ENCODE measurements around the gene SERP2.

- TF ChIP-seq BHLHE40 (IDR thresholded peaks at IDR 0.05; ENCODE audit: low read depth, low read length) (no peak), RFX5 (IDR thresholded peaks at IDR 0.05) (no peak), RAD21 (conservative IDR thresholded peaks at IDR 0.05 in 1 of 2, IDR thresholded peaks at IDR 0.05 in 1 of 2) (no peak), REST (IDR thresholded peaks at IDR 0.05) (no peak), TP53 (CRISPR knock-in tag; IDR thresholded peaks at IDR 0.05) (no peak), MAX (IDR thresholded peaks at IDR 0.05) (no peak), POLR2A (IDR thresholded peaks at IDR 0.05; ENCODE audit: low read length) (no peak), CEBPB (IDR thresholded peaks at IDR 0.05) (no peak), JUNB (IDR thresholded peaks at IDR 0.05) (no peak)
- TF ChIP-seq, protein P1, sequence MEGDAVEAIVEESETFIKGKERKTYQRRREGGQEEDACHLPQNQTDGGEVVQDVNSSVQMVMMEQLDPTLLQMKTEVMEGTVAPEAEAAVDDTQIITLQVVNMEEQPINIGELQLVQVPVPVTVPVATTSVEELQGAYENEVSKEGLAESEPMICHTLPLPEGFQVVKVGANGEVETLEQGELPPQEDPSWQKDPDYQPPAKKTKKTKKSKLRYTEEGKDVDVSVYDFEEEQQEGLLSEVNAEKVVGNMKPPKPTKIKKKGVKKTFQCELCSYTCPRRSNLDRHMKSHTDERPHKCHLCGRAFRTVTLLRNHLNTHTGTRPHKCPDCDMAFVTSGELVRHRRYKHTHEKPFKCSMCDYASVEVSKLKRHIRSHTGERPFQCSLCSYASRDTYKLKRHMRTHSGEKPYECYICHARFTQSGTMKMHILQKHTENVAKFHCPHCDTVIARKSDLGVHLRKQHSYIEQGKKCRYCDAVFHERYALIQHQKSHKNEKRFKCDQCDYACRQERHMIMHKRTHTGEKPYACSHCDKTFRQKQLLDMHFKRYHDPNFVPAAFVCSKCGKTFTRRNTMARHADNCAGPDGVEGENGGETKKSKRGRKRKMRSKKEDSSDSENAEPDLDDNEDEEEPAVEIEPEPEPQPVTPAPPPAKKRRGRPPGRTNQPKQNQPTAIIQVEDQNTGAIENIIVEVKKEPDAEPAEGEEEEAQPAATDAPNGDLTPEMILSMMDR (IDR thresholded peaks at IDR 0.05), result no peak
These were observed 30.9 kb upstream of the SERP2 start for GRCh38 chr13:44342741-44343140.

Data from A549 (cell line).